K562 (cell line): ENCODE results near the gene TRIM38. TPM values are rescaled to one million over a fixed set of nuclear protein-coding genes. Genes with fewer than 3 reads are reported as not detected.

Experiments
- ATAC-seq: fragments of 200-7000 bp; cut with Tn5 transposase; 3 replicates; pipeline ENCODE4 v1.9.1; 2020; ENCODE audit warnings: moderate library complexity
- BruUV-seq: library from RNA; stranded (reverse); fragments of 400-500 nt; replicated peaks from 2 replicates; lab custom pipeline; 2021; lab: Mats Ljungman, UMichigan
- CTCF ChIA-PET: fragments of 300-600 bp; formaldehyde crosslinking; extraction: SDS; loops from one replicate; lab custom pipeline; 2021; ENCODE audit warnings: low intra/inter-chr PET ratio; lab: Yijun Ruan, JAX
- POLR2A ChIA-PET: fragments of 300-600, 350-650 bp; sonication (Branson Sonifier 250); formaldehyde crosslinking; extraction: SDS; loops from one replicate; lab custom pipeline; 2021; ENCODE audit warnings: antibody characterized with exemption, inconsistent platforms; lab: Yijun Ruan, JAX
- DNase-seq, 4 experiments: peaks; one replicate each; pipeline versions ENCODE4 v3.0.0 to v3.0.0-alpha.2; 2011 to 2018; ENCODE audit warnings: low spot score in 3 of 4, mixed read lengths in 3 of 4; ENCODE audit errors: extremely low read depth in 1 of 4
- FAIRE-seq: peaks from 2 replicates; lab custom pipeline; 2011; peaks lifted over from hg19 to GRCh38; lab: Jason Lieb, UNC
- H2AFZ ChIP-seq: 2 replicates; pipeline ENCODE4 v1.6.0; 2011; ENCODE audit warnings: low read depth, low read length, control low read depth, inconsistent platforms
- H3K27ac ChIP-seq: fragments of 200-600 bp; 3 replicates; pipeline ENCODE4 v1.8.0; 2011; ENCODE audit warnings: low read depth, mild to moderate bottlenecking, control low read depth, inconsistent platforms, low read length, moderate library complexity, mixed read lengths; ENCODE audit errors: extremely low read depth
- H3K27me3 ChIP-seq, 2 experiments: fragments of 300-600 bp in 1 of 2; 2 replicates in 1 of 2; 3 replicates in 1 of 2; pipeline versions ENCODE4 v1.6.0 to v1.8.0; 2011; ENCODE audit warnings: inconsistent platforms in 2 of 2, low read length in 2 of 2, mild to moderate bottlenecking in 1 of 2, mixed read lengths in 1 of 2, moderate library complexity in 1 of 2; ENCODE audit not compliant: control insufficient read depth in 2 of 2, insufficient read depth in 2 of 2
- H3K36me3 ChIP-seq: fragments of 300-600 bp; 3 replicates; pipeline ENCODE4 v1.8.0; 2011; ENCODE audit warnings: mild to moderate bottlenecking, low read length, inconsistent platforms; ENCODE audit not compliant: control insufficient read depth, insufficient read depth
- H3K4me1 ChIP-seq, 2 experiments: fragments of 200-600 bp in 1 of 2; replicated peaks in 1 of 2; 2 replicates in 1 of 2; 3 replicates in 1 of 2; pipeline versions ENCODE4 v1.5.1 to v1.8.0; 2011; ENCODE audit warnings: inconsistent platforms in 2 of 2, low read length in 2 of 2, mild to moderate bottlenecking in 1 of 2, mixed read lengths in 1 of 2, moderate library complexity in 1 of 2; ENCODE audit not compliant: control insufficient read depth in 2 of 2, insufficient read depth in 2 of 2
- H3K4me2 ChIP-seq: 2 replicates; pipeline ENCODE4 v1.6.1; 2011; ENCODE audit warnings: low read length, control low read depth, inconsistent platforms, mixed read lengths; ENCODE audit not compliant: insufficient read depth
- H3K4me3 ChIP-seq: fragments of 200-600 bp; sonication (generic), shearing (Covaris generic); 2 replicates; pipeline ENCODE4 v1.5.1; 2016; ENCODE audit warnings: control low read depth, inconsistent platforms
- H3K79me2 ChIP-seq: fragments of 200-600 bp; 3 replicates; pipeline ENCODE4 v1.8.0; 2011; ENCODE audit warnings: low read length, inconsistent platforms; ENCODE audit not compliant: control insufficient read depth, insufficient read depth
- H3K9ac ChIP-seq, 2 experiments: 2 replicates each; pipeline versions ENCODE4 v1.6.0 to v1.6.1; 2011; ENCODE audit warnings: low read depth in 2 of 2, low read length in 2 of 2, control low read depth in 1 of 2, inconsistent platforms in 1 of 2, mild to moderate bottlenecking in 1 of 2, mixed read lengths in 1 of 2; ENCODE audit not compliant: insufficient read depth in 1 of 2
- H3K9me1 ChIP-seq: one replicate; pipeline ENCODE4 v1.6.0; 2011; ENCODE audit warnings: inconsistent platforms, mild to moderate bottlenecking, low read length, moderate library complexity; ENCODE audit not compliant: control insufficient read depth, insufficient read depth
- H3K9me3 ChIP-seq: replicated peaks from 2 replicates; pipeline ENCODE4 v1.5.1; 2011; ENCODE audit warnings: low read depth, low read length, inconsistent platforms; ENCODE audit not compliant: control insufficient read depth, insufficient read depth
- H4K20me1 ChIP-seq: replicated peaks from 2 replicates; pipeline ENCODE4 v1.6.1; 2011; ENCODE audit warnings: low read length, inconsistent platforms, mixed read lengths; ENCODE audit not compliant: control insufficient read depth, insufficient read depth
- FIP1L1 ChIP-seq: fragments of 200-400 bp; formaldehyde crosslinking; IDR thresholded peaks from 2 replicates; pipeline ENCODE4 v1.6.1; 2018; ENCODE audit warnings: mild to moderate bottlenecking, low read depth, low read length; ENCODE audit not compliant: poor library complexity, severe bottlenecking
- JUND ChIP-seq, 2 experiments: IDR thresholded peaks; 2 replicates in 1 of 2; 3 replicates in 1 of 2; pipeline ENCODE4 v1.6.1; 2011; ENCODE audit warnings: borderline replicate concordance in 2 of 2, low read depth in 2 of 2, low read length in 2 of 2, improper control_type of control experiment in 1 of 2, missing biosample characterization in 1 of 2, missing genetic modification characterization in 1 of 2, missing genetic modification reagents in 1 of 2
- NR2F6 ChIP-seq: fragments of 450-650 bp; formaldehyde crosslinking; IDR thresholded peaks from 2 replicates; pipeline ENCODE4 v1.4.0; 2020; ENCODE audit warnings: mild to moderate bottlenecking
- STAT5B ChIP-seq: fragments of 250-450 bp; sonication (Bioruptor Pico); IDR thresholded peaks from 2 replicates; pipeline ENCODE4 v1.8.0; 2021; ENCODE audit warnings: mild to moderate bottlenecking, inconsistent platforms
- XRCC5 ChIP-seq: fragments of 200-400 bp; formaldehyde crosslinking; IDR thresholded peaks from 2 replicates; pipeline ENCODE4 v1.6.1; 2017; ENCODE audit warnings: low read depth, mild to moderate bottlenecking, low read length
- ZNF445 ChIP-seq: fragments of 250-450 bp; sonication (Bioruptor Pico); IDR thresholded peaks from 2 replicates; pipeline ENCODE4 v1.4.0; 2020; ENCODE audit warnings: low read depth, mild to moderate bottlenecking, moderate library complexity
- ZNF57 ChIP-seq: fragments of 450-650 bp; formaldehyde crosslinking; IDR thresholded peaks from 2 replicates; pipeline ENCODE4 v1.4.0; 2020; ENCODE audit warnings: mild to moderate bottlenecking, moderate library complexity
- ZNF830 ChIP-seq: fragments of 250-450 bp; sonication (Bioruptor Pico); IDR thresholded peaks from 2 replicates; pipeline ENCODE4 v1.5.0; 2021; ENCODE audit warnings: mild to moderate bottlenecking
- WGBS: fragments of 100-300 bp; shearing (Covaris generic); methylation state at CpG from one replicate; pipeline ENCODE4 v1.1.6; 2016; ENCODE audit warnings: low coverage, mixed read lengths; ENCODE audit not compliant: insufficient coverage; ENCODE audit errors: missing lambda C conversion rate; 5-methylcytosine and 5-hydroxymethylcytosine counted together
- in situ Hi-C: fragments of 300-500 bp; cut with MboI; formaldehyde crosslinking; loops from 4 replicates; pipeline ENCODE4 v1.15.0; 2018; ENCODE audit warnings: inconsistent platforms, mixed read lengths
- intact Hi-C: fragments of 100-400 bp; cut with micrococcal nuclease; formaldehyde crosslinking; loops from 2 replicates; pipeline ENCODE4 v1.14.2; 2022
- polyA plus RNA-seq, 8 experiments: library from polyadenylated mRNA; depleted of rRNA in 4 of 8; stranded (reverse) in 5 of 8; unstranded in 3 of 8; fragments of >200 nt; fragmentation: Nextera tagmentation in 2 of 8; fragmentation: Illumina TruSeq in 1 of 8; extraction: Ambion mirVana in 2 of 8; extraction: Trizol in 1 of 8; gene quantifications; 2 replicates each; pipeline versions ENCODE4 v1.2.1 to v1.2.3, GENCODE V29; 2011 to 2014; ENCODE audit warnings: inconsistent platforms in 1 of 8, missing spikeins in 1 of 8
- total RNA-seq, 7 experiments: library from RNA; depleted of rRNA in 6 of 7; stranded (reverse); fragments of >200 nt in 6 of 7; fragmentation: Illumina TruSeq in 2 of 7; extraction: Trizol in 2 of 7; gene quantifications; 2 replicates each; pipeline versions ENCODE4 v1.2.1 to v1.2.3, GENCODE V29; 2011 to 2021; ENCODE audit warnings: low replicate concordance in 1 of 7
- TF ChIP-seq, protein P1 (sequence below), 2 experiments: fragments of 200-800 bp in 1 of 2; sonication (Bioruptor generic) in 1 of 2; sonication (generic) in 1 of 2; formaldehyde crosslinking in 1 of 2; IDR thresholded peaks in 1 of 2; conservative IDR thresholded peaks in 1 of 2; 2 replicates each; pipeline versions ENCODE4 v1.5.0 to v1.6.1; 2016 to 2020; ENCODE audit warnings: missing compliant biosample characterization in 1 of 2, missing genetic modification characterization in 1 of 2, missing genetic modification reagents in 1 of 2
- TF ChIP-seq, protein P2 (sequence below): sonication (generic); formaldehyde crosslinking; IDR thresholded peaks from 2 replicates; pipeline ENCODE4 v1.8.0; 2022; ENCODE audit warnings: mild to moderate bottlenecking, low read depth, missing genetic modification reagents
- TF ChIP-seq, protein P3 (sequence below): sonication (generic); formaldehyde crosslinking; IDR thresholded peaks from 2 replicates; pipeline ENCODE4 v1.8.0; 2022; ENCODE audit warnings: mild to moderate bottlenecking, missing genetic modification reagents
- TF ChIP-seq, protein P4 (sequence below): fragments of 250-450 bp; sonication (Bioruptor Pico); IDR thresholded peaks from 2 replicates; pipeline ENCODE4 v1.4.0; 2020; ENCODE audit warnings: mild to moderate bottlenecking, moderate library complexity
- TF ChIP-seq, protein P5 (sequence below): sonication (generic); formaldehyde crosslinking; IDR thresholded peaks from 2 replicates; pipeline ENCODE4 v1.8.1; 2023; ENCODE audit warnings: mild to moderate bottlenecking, missing genetic modification reagents

The TRIM38 gene
- total and polyA plus RNA-seq, 9 of the 15 experiments (the other 6 are each of a cell fraction or from before 2014, with no cell fraction given): 1.7 to 6.7 (median 6.3) TPM

DNA sequence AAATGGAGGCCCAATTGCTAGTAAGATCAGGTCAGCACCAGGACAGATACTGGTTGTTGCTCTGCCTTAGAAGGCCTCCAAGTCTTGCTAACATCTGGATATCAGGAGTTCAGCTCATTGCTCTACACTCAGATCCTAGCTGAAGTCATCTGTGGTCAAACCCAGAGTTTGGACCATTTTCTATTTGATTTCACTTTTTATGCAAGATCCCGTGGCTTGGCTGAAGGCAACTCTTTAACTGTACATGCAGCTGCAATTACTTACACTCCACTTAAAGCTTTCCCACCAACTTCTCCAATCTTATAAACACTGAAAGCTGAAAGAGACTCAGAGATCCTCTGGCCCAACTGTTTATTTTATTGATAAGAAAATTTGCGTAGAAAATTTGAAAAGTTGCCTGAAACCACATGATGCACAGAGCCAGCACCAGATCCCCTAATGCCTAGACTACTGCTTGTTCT, 34.8 kb upstream of the TRIM38 start:
- no peak for ATAC-seq
- H3K4me2 ChIP-seq: no peak overlapping the region
- no peaks in the 10 kb centered on the region for H3K36me3 ChIP-seq
- POLR2A ChIA-PET: interaction anchor here (0.9 kb wide), 1 partner anchor 12 kb away, joined by 3 read pairs; no protein-coding TSS in a partner anchor
- DNase-seq: no peak
- H3K9ac ChIP-seq: no peak overlapping the region
- H3K4me1 ChIP-seq: no peaks in the 10 kb centered on the region; a peak in 1 of 5 replicates
- no peaks in the 10 kb centered on the region for H3K9me1 ChIP-seq
- TF ChIP-seq FIP1L1 (no peak), NR2F6 (CRISPR knock-in tag) (no peak), ZNF57 (CRISPR knock-in tag) (no peak), ZNF445 (CRISPR knock-in tag) (no peak), ZNF830 (no peak), STAT5B (no peak), XRCC5 (no peak), JUND (IDR thresholded peaks at IDR 0.05; ENCODE audit: borderline replicate concordance, low read depth, low read length) (no peak), JUND (tag; IDR thresholded peaks at IDR 0.05; ENCODE audit: borderline replicate concordance, low read depth, low read length) (no peak)
- TF ChIP-seq, protein P1, sequence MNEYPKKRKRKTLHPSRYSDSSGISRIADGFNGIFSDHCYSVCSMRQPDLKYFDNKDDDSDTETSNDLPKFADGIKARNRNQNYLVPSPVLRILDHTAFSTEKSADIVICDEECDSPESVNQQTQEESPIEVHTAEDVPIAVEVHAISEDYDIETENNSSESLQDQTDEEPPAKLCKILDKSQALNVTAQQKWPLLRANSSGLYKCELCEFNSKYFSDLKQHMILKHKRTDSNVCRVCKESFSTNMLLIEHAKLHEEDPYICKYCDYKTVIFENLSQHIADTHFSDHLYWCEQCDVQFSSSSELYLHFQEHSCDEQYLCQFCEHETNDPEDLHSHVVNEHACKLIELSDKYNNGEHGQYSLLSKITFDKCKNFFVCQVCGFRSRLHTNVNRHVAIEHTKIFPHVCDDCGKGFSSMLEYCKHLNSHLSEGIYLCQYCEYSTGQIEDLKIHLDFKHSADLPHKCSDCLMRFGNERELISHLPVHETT (CRISPR knock-in tag; conservative IDR thresholded peaks at IDR 0.05 in 1 of 2, IDR thresholded peaks at IDR 0.05 in 1 of 2): no peak
- TF ChIP-seq, protein P2, sequence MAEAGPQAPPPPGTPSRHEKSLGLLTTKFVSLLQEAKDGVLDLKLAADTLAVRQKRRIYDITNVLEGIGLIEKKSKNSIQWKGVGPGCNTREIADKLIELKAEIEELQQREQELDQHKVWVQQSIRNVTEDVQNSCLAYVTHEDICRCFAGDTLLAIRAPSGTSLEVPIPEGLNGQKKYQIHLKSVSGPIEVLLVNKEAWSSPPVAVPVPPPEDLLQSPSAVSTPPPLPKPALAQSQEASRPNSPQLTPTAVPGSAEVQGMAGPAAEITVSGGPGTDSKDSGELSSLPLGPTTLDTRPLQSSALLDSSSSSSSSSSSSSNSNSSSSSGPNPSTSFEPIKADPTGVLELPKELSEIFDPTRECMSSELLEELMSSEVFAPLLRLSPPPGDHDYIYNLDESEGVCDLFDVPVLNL (CRISPR knock-in tag): no peak
- TF ChIP-seq, protein P3, sequence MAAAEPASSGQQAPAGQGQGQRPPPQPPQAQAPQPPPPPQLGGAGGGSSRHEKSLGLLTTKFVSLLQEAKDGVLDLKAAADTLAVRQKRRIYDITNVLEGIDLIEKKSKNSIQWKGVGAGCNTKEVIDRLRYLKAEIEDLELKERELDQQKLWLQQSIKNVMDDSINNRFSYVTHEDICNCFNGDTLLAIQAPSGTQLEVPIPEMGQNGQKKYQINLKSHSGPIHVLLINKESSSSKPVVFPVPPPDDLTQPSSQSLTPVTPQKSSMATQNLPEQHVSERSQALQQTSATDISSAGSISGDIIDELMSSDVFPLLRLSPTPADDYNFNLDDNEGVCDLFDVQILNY: no peak
- TF ChIP-seq, protein P4, sequence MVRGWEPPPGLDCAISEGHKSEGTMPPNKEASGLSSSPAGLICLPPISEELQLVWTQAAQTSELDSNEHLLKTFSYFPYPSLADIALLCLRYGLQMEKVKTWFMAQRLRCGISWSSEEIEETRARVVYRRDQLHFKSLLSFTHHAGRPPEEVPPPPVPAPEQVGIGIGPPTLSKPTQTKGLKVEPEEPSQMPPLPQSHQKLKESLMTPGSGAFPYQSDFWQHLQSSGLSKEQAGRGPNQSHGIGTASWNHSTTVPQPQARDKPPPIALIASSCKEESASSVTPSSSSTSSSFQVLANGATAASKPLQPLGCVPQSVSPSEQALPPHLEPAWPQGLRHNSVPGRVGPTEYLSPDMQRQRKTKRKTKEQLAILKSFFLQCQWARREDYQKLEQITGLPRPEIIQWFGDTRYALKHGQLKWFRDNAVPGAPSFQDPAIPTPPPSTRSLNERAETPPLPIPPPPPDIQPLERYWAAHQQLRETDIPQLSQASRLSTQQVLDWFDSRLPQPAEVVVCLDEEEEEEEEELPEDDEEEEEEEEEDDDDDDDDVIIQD: no peak
- TF ChIP-seq, protein P5, sequence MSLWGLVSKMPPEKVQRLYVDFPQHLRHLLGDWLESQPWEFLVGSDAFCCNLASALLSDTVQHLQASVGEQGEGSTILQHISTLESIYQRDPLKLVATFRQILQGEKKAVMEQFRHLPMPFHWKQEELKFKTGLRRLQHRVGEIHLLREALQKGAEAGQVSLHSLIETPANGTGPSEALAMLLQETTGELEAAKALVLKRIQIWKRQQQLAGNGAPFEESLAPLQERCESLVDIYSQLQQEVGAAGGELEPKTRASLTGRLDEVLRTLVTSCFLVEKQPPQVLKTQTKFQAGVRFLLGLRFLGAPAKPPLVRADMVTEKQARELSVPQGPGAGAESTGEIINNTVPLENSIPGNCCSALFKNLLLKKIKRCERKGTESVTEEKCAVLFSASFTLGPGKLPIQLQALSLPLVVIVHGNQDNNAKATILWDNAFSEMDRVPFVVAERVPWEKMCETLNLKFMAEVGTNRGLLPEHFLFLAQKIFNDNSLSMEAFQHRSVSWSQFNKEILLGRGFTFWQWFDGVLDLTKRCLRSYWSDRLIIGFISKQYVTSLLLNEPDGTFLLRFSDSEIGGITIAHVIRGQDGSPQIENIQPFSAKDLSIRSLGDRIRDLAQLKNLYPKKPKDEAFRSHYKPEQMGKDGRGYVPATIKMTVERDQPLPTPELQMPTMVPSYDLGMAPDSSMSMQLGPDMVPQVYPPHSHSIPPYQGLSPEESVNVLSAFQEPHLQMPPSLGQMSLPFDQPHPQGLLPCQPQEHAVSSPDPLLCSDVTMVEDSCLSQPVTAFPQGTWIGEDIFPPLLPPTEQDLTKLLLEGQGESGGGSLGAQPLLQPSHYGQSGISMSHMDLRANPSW (CRISPR knock-in tag): no peak
- intact Hi-C loops: no loop called here
- no peak overlapping the region for H2AFZ ChIP-seq
- no peaks in the 10 kb centered on the region for H4K20me1 ChIP-seq
- CTCF ChIA-PET: no interaction called here
- H3K27ac ChIP-seq: no peak overlapping the region
- H3K9me3 ChIP-seq: no peaks in the 10 kb centered on the region
- no peaks in the 10 kb centered on the region for H3K79me2 ChIP-seq
- H3K27me3 ChIP-seq: peaks cover 5 to 21% of the 10 kb centered on the region in 2 experiments; a peak in 4 of 5 replicates
- no peak overlapping the region for H3K4me3 ChIP-seq
- no TSS peak for BruUV-seq
- 0% methylated on average over 2 of the region's 2 CpGs for WGBS
- in situ Hi-C loops: no loop called here
- no peak for FAIRE-seq
